Smooth muscle cell (in vitro differentiated cells): Measurements from ENCODE around the gene ASCC1. TPM values are rescaled to one million over a fixed set of nuclear protein-coding genes. Genes with fewer than 3 reads are reported as not detected.

Experiments used
- DNase-seq: peaks from one replicate; lab custom pipeline; 2025; ENCODE audit not compliant: unreplicated experiment; lab: John Stamatoyannopoulos, UW
- H2AFZ ChIP-seq: fragments of 200-600 bp; sonication (generic); 2 replicates; pipeline ENCODE4 v1.6.0; 2016; ENCODE audit warnings: antibody characterized with exemption, low read depth, mild to moderate bottlenecking
- H3F3A ChIP-seq: fragments of 200-600 bp; sonication (generic); 2 replicates; pipeline ENCODE4 v1.6.0; 2017; ENCODE audit warnings: antibody characterized with exemption, low read depth
- H3K27ac ChIP-seq: fragments of 200-600 bp; sonication (generic); 2 replicates; pipeline ENCODE4 v1.5.1; 2016; ENCODE audit warnings: low read depth, mild to moderate bottlenecking
- H3K27me3 ChIP-seq: fragments of 200-600 bp; sonication (generic); 2 replicates; pipeline ENCODE4 v1.6.1; 2016; ENCODE audit warnings: low read depth, mild to moderate bottlenecking
- H3K36me3 ChIP-seq: fragments of 200-600 bp; sonication (generic); 2 replicates; pipeline ENCODE4 v1.5.1; 2016; ENCODE audit warnings: low read depth
- H3K4me1 ChIP-seq: fragments of 200-600 bp; sonication (generic); 2 replicates; pipeline ENCODE4 v1.5.1; 2016; ENCODE audit warnings: low read depth
- H3K4me2 ChIP-seq: fragments of 200-600 bp; sonication (generic); 2 replicates; pipeline ENCODE4 v1.6.0; 2016; ENCODE audit warnings: mild to moderate bottlenecking
- H3K4me3 ChIP-seq: fragments of 200-600 bp; sonication (generic); 2 replicates; pipeline ENCODE4 v1.5.1; 2016; ENCODE audit warnings: mild to moderate bottlenecking
- H3K79me2 ChIP-seq: fragments of 200-600 bp; sonication (generic); 2 replicates; pipeline ENCODE4 v1.6.0; 2016; ENCODE audit warnings: low read depth, mild to moderate bottlenecking
- H3K9ac ChIP-seq: fragments of 200-600 bp; sonication (generic); 2 replicates; pipeline ENCODE4 v1.6.0; 2016; ENCODE audit warnings: low read depth
- H3K9me3 ChIP-seq: fragments of 200-600 bp; sonication (generic); replicated peaks from 2 replicates; pipeline ENCODE4 v1.5.1; 2016; ENCODE audit warnings: low read depth
- H4K20me1 ChIP-seq: fragments of 200-600 bp; sonication (generic); 2 replicates; pipeline ENCODE4 v1.6.0; 2016; ENCODE audit warnings: low read depth
- CTCF ChIP-seq: fragments of 200-600 bp; sonication (generic); IDR thresholded peaks from 2 replicates; pipeline ENCODE4 v1.5.1; 2017; ENCODE audit warnings: borderline replicate concordance, mild to moderate bottlenecking, antibody characterized with exemption; ENCODE audit not compliant: insufficient read depth, poor library complexity, severe bottlenecking
- WGBS: methylation state at CpG from one replicate; pipeline ENCODE4 v1.1.7; 2016; ENCODE audit warnings: low lambda C conversion rate; 5-methylcytosine and 5-hydroxymethylcytosine counted together
- polyA plus RNA-seq: library from polyadenylated mRNA; unstranded; fragments of >200 nt; fragmentation: Nextera tagmentation; extraction: Ambion mirVana; gene quantifications from 2 replicates; pipeline ENCODE4 v1.2.1, GENCODE V29; 2016
- total RNA-seq: library from RNA; depleted of rRNA; stranded (reverse); fragments of >200 nt; gene quantifications from 2 replicates; pipeline ENCODE4 v1.2.3, GENCODE V29; 2014

The ASCC1 gene
- total and polyA plus RNA-seq, 2 experiments from 2014 or later, result 24.0 to 28.1 TPM

DNA sequence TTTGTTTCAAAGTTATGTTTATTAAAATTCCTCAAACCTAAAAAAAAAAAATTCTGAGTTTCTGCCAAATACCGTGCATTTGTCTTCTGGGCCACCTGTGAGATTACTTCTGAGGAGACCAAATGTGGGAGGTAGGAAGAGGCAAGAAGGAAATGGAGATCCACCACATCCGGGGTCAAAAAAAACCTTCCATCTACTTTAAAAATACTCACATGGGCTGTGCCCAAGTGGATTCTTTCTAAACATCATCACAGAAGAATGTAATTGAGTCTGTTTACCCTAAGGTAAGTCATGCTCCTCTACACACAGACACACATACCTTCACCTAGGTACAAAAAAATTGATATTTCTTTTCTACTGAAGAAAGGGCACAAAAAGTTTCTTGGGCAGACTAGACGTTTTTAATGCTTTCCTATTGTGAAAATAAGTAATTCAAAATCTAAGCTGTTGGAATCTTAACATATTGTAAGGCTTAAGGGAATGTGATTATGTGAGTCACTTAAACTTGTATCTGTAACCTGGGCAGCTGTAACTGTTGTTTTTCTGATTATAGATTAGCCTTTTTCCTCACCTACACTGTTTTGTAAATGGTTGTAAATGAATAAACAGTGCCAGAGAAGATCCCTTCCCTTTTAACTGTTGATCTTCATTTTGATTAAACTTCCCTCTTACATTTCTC, 108.6 kb downstream of the ASCC1 start:
- WGBS, result 64% methylated on average over 3 of the region's 3 CpGs
- TF ChIP-seq CTCF, result no peak
- Histone ChIP-seq H3K36me3 (no peaks in the 10 kb centered on the region), H4K20me1 (no peaks in the 10 kb centered on the region), H3K27ac (peak overlapping the region; percentile 72), H3K4me3 (no peak overlapping the region), H3K27me3 (no peaks in the 10 kb centered on the region), H3K9me3 (no peaks in the 10 kb centered on the region), H3K4me1 (no peaks in the 10 kb centered on the region), H3K4me2 (no peak overlapping the region), H3K9ac (peak overlapping the region; percentile 59), H2AFZ (no peak overlapping the region), H3K79me2 (no peaks in the 10 kb centered on the region), H3F3A (no peaks in the 10 kb centered on the region)
- DNase-seq, result no peak

- no peaks in the 10 kb centered on the region for H3K79me2 ChIP-seq
- H3K4me2 ChIP-seq, result no peak overlapping the region
- no peak overlapping the region for H3K4me3 ChIP-seq
- H3K27me3 ChIP-seq, result no peaks in the 10 kb centered on the region
- H3K9ac ChIP-seq, result peak overlapping the region; percentile 59
- H3K9me3 ChIP-seq, result no peaks in the 10 kb centered on the region
- TF ChIP-seq CTCF, result no peak
- H3K27ac ChIP-seq, result peak overlapping the region; percentile 72
- H3F3A ChIP-seq, result no peaks in the 10 kb centered on the region
- no peaks in the 10 kb centered on the region for H3K4me1 ChIP-seq
- H2AFZ ChIP-seq, result no peak overlapping the region
- H3K36me3 ChIP-seq, result no peaks in the 10 kb centered on the region
- no peak for DNase-seq
- WGBS, result 94% methylated on average over 2 of the region's 2 CpGs
- no peaks in the 10 kb centered on the region for H4K20me1 ChIP-seq
Measured at GRCh38 chr10:72106896-72107295, 109.2 kb downstream of the ASCC1 start.

DNA sequence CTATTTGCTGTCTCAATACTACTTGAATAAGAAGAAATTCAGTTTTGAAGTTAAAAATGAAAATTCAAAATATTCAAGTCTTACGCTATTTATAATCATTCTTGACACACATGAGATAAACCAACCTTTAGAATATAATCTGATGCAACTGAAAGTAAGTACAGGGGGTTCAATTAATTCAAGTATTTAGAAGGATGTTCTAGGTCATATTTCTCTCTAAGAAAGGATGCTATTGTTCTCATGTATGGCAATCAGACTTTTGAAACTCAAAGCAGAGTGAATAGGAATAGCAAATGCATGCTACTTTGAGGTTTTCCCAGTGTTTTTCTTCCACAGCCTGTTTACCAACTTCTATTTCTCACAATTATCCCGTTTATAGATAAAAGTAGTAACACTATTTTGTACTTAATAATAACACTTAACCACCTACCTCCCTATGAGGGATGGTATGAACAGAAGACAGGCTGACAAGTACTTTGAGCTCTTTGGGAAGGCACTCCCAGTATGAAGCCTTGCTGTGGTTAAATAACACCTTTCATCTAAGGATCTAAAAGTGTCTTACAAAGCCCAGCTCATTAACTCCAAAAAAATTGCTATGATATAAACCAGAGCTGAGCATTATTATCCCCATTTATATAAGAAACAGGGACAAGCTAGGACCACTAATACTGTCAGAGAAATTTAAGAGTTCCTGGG, 109.8 kb downstream of the ASCC1 start:
- Histone ChIP-seq H3K4me3 (no peak overlapping the region), H3K27ac (peak overlapping the region; percentile 72), H3K27me3 (no peaks in the 10 kb centered on the region), H3K36me3 (no peaks in the 10 kb centered on the region), H3K79me2 (no peaks in the 10 kb centered on the region), H2AFZ (no peak overlapping the region), H3K9ac (no peak overlapping the region), H4K20me1 (no peaks in the 10 kb centered on the region), H3K4me2 (no peak overlapping the region), H3K9me3 (no peaks in the 10 kb centered on the region), H3F3A (no peaks in the 10 kb centered on the region), H3K4me1 (no peaks in the 10 kb centered on the region)
- DNase-seq, result no peak
- 95% methylated on average over 2 of the region's 2 CpGs for WGBS
- TF ChIP-seq CTCF, result no peak
